CD4-positive, alpha-beta T cell (primary cell): ENCODE measurements around the gene CHI3L2. TPM values are rescaled to one million over a fixed set of nuclear protein-coding genes. Genes with fewer than 3 reads are reported as not detected.
A peak's percentile ranks its signal among the peaks of the same experiment; 100 is the strongest.
"Not testable (repeated sequence)": the region's sequence is repeated elsewhere in the genome, so short reads cannot be mapped to it uniquely, and the experiment has no call there.

ENCODE experiments used
- ATAC-seq: fragments of 200-7000 bp; cut with Tn5 transposase; one replicate; pipeline ENCODE4 v1.10.0; 2022; ENCODE audit warnings: mild to moderate bottlenecking; ENCODE audit not compliant: poor library complexity
- CTCF ChIA-PET: fragments of 350-600 bp; sonication (Branson Sonifier 250); formaldehyde crosslinking; loops from one replicate; lab custom pipeline; 2021; ENCODE audit warnings: antibody characterized with exemption, inconsistent platforms; lab: Charles Lee
- POLR2A ChIA-PET: fragments of 350-600 bp; sonication (Branson Sonifier 250); formaldehyde crosslinking; loops from one replicate; lab custom pipeline; 2021; ENCODE audit warnings: antibody characterized with exemption, inconsistent platforms; lab: Charles Lee
- DNase-seq, 14 experiments: peaks; one replicate each; pipeline ENCODE4 v3.0.0-alpha.2; 2013 to 2020; ENCODE audit warnings: mixed read lengths in 2 of 14
- H3K27ac ChIP-seq, 2 donors: one replicate each; pipeline versions ENCODE4 v1.5.1 to v1.7.0; 2013; ENCODE audit warnings: low read length in 2 of 2, low read depth in 1 of 2, mild to moderate bottlenecking in 1 of 2
- H3K27me3 ChIP-seq, 2 experiments: 1 replicate in 1 of 2; 2 replicates in 1 of 2; pipeline versions ENCODE4 v1.6.1 to v1.7.0; 2013; ENCODE audit warnings: low read length in 2 of 2, control low read depth in 1 of 2, mild to moderate bottlenecking in 1 of 2, moderate library complexity in 1 of 2; ENCODE audit not compliant: insufficient read depth in 2 of 2, control insufficient read depth in 1 of 2
- H3K36me3 ChIP-seq: one replicate; pipeline ENCODE4 v1.6.1; 2013; ENCODE audit warnings: low read length, control low read depth; ENCODE audit not compliant: insufficient read depth
- H3K4me1 ChIP-seq: one replicate; pipeline ENCODE4 v1.6.1; 2013; ENCODE audit warnings: low read length, control low read depth; ENCODE audit not compliant: insufficient read depth
- H3K4me3 ChIP-seq: one replicate; pipeline ENCODE4 v1.5.1; 2013; ENCODE audit warnings: mild to moderate bottlenecking, low read length, moderate library complexity
- H3K9me3 ChIP-seq, 2 experiments: 1 replicate in 1 of 2; 2 replicates in 1 of 2; pipeline versions ENCODE4 v1.6.1 to v1.7.0; 2013; ENCODE audit warnings: low read length in 2 of 2, mild to moderate bottlenecking in 2 of 2, control low read depth in 1 of 2, moderate library complexity in 1 of 2; ENCODE audit not compliant: control insufficient read depth in 1 of 2, insufficient read depth in 1 of 2
- H3K27ac Mint-ChIP-seq: one replicate; pipeline ENCODE4 v1.8.0; 2020; ENCODE audit warnings: mixed read lengths
- H3K27me3 Mint-ChIP-seq: one replicate; pipeline ENCODE4 v1.8.0; 2021; ENCODE audit warnings: mixed read lengths
- H3K36me3 Mint-ChIP-seq: one replicate; pipeline ENCODE4 v1.8.0; 2021; ENCODE audit warnings: low read depth, mixed read lengths
- H3K4me1 Mint-ChIP-seq: one replicate; pipeline ENCODE4 v1.8.0; 2021; ENCODE audit warnings: low read depth, mixed read lengths
- H3K4me3 Mint-ChIP-seq: one replicate; pipeline ENCODE4 v1.8.0; 2020; ENCODE audit warnings: mild to moderate bottlenecking, mixed read lengths
- H3K9me3 Mint-ChIP-seq: one replicate; pipeline ENCODE4 v1.8.0; 2020; ENCODE audit warnings: mixed read lengths
- CTCF ChIP-seq: fragments of 200-600 bp; IDR thresholded peaks from one replicate; pipeline ENCODE4 v1.8.0; 2022; ENCODE audit warnings: antibody characterized with exemption, mild to moderate bottlenecking
- intact Hi-C, 2 experiments: fragments of 100-400 bp; cut with DNase I in 1 of 2; cut with micrococcal nuclease in 1 of 2; formaldehyde crosslinking; loops; one replicate each; pipeline versions ENCODE4 v1.15.1 to v1.9.0; 2023 to 2025; cut with DNase I, micrococcal nuclease
- total RNA-seq, 174 experiments: library from RNA in 2 of 174; stranded (reverse) in 2 of 174; gene quantifications; one replicate each; pipeline ENCODE4 v1.2.3 and lab custom pipeline; 2021 to 2026

CHI3L2 gene
- total RNA-seq, 2 experiments from 2014 or later, result 13.9 to 15.7 TPM

- peaks cover 23% of the 10 kb centered on the region for H3K36me3 Mint-ChIP-seq
- H3K9me3 Mint-ChIP-seq, result peaks cover 13% of the 10 kb centered on the region
- peaks cover 5% of the 10 kb centered on the region for H3K27me3 Mint-ChIP-seq
- Histone ChIP-seq H3K4me1 (peaks cover 69% of the 10 kb centered on the region), H3K4me3 (no peak overlapping the region), H3K9me3 (no peaks in the 10 kb centered on the region), H3K27me3 (no peaks in the 10 kb centered on the region), H3K36me3 (no peaks in the 10 kb centered on the region), H3K27ac (peak overlapping the region; percentile 76 to 88)
- CTCF ChIA-PET, result interaction anchor here (1.1 to 10.9 kb wide), 2 partner anchors 8 to 15 kb away, joined by 4 to 135 read pairs; partner anchors contain the start of gene DENND2D
- H3K4me1 Mint-ChIP-seq, result peaks cover 94% of the 10 kb centered on the region
- no peak for TF ChIP-seq CTCF
- H3K4me3 Mint-ChIP-seq, result peak overlapping the region; percentile 80
- ATAC-seq (no peak), DNase-seq (peak in 1 of 14 experiments; percentile 12)
- POLR2A ChIA-PET, result interaction anchor here (0.8 to 22.0 kb wide), 11 partner anchors 7 to 427 kb away, joined by 3 to 756 read pairs (median 12); partner anchors contain the start of genes CEPT1, CHI3L2, DENND2D and DRAM2
- intact Hi-C loops, result loop anchor here in 1 of 2 experiments (10.0 kb wide), 1 partner anchor 401 kb away; the partner anchor contains the start of gene RAP1A
- peak overlapping the region; percentile 98 for H3K27ac Mint-ChIP-seq
Measured at GRCh38 chr1:111214074-111214801, 13.3 kb upstream of the CHI3L2 start.

GRCh38 chr1:111214884-111215283 lies 12.6 kb upstream of the CHI3L2 start:
- ChIA-PET POLR2A (interaction anchor here (0.8 to 22.0 kb wide), 14 partner anchors 8 to 428 kb away, joined by 3 to 756 read pairs (median 7); partner anchors contain the start of genes CD53, CEPT1, CHI3L2 and DENND2D), CTCF (interaction anchor here (1.1 to 10.9 kb wide), 4 partner anchors 8 to 16 kb away, joined by 4 to 135 read pairs (median 7); partner anchors contain the start of gene DENND2D)
- peaks cover 76% of the 10 kb centered on the region for H3K4me1 ChIP-seq
- peaks cover 94% of the 10 kb centered on the region for H3K4me1 Mint-ChIP-seq
- no peaks in the 10 kb centered on the region for H3K27me3 ChIP-seq
- peak in 11 of 14 experiments; percentile 37 to 69 (median 54) for DNase-seq
- no peak for TF ChIP-seq CTCF
- H3K27me3 Mint-ChIP-seq, result peaks cover 5% of the 10 kb centered on the region
- ATAC-seq, result peak; percentile 44
- peak overlapping the region; percentile 80 for H3K4me3 Mint-ChIP-seq
- H3K27ac Mint-ChIP-seq, result peak overlapping the region; percentile 98
- H3K36me3 Mint-ChIP-seq, result peaks cover 26% of the 10 kb centered on the region
- no peak overlapping the region for H3K4me3 ChIP-seq
- H3K36me3 ChIP-seq, result no peaks in the 10 kb centered on the region
- peaks cover 13% of the 10 kb centered on the region for H3K9me3 Mint-ChIP-seq
- peak overlapping the region; percentile 76 to 88 for H3K27ac ChIP-seq
- no peaks in the 10 kb centered on the region for H3K9me3 ChIP-seq
- intact Hi-C loops, result loop anchor here (5.0 to 10.0 kb wide), 4 partner anchors 73 to 400 kb away; partner anchors contain the start of genes CEPT1 (in 1 of the 2), DRAM2 (in 1 of the 2), LRIF1 (in 1 of the 2) and RAP1A (in 1 of the 2)

- DNase-seq, H3K36me3 ChIP-seq, H3K27me3 Mint-ChIP-seq, H3K9me3 ChIP-seq, ATAC-seq, H3K27me3 ChIP-seq: not testable (repeated sequence)
- POLR2A ChIA-PET, result interaction anchor here (0.6 to 22.0 kb wide), 19 partner anchors 8 to 543 kb away, joined by 3 to 756 read pairs (median 4); partner anchors contain the start of genes CD53, CEPT1, CHI3L2 and DENND2D
- CTCF ChIA-PET, result interaction anchor here (0.6 to 10.9 kb wide), 4 partner anchors 8 to 411 kb away, joined by 3 to 135 read pairs (median 7); partner anchors contain the start of gene DENND2D
- peaks cover 13% of the 10 kb centered on the region for H3K9me3 Mint-ChIP-seq
- peak overlapping the region; percentile 76 to 88 for H3K27ac ChIP-seq
- peaks cover 26% of the 10 kb centered on the region for H3K36me3 Mint-ChIP-seq
- H3K4me3 ChIP-seq, result peak overlapping the region; percentile 15
- H3K27ac Mint-ChIP-seq, result peak overlapping the region; percentile 98
- peak overlapping the region; percentile 80 for H3K4me3 Mint-ChIP-seq
- peaks cover 80% of the 10 kb centered on the region for H3K4me1 ChIP-seq
- intact Hi-C loops, result loop anchor here (5.0 to 10.0 kb wide), 4 partner anchors 73 to 400 kb away; partner anchors contain the start of genes CEPT1 (in 1 of the 2), DRAM2 (in 1 of the 2), LRIF1 (in 1 of the 2) and RAP1A (in 1 of the 2)
- peaks cover 94% of the 10 kb centered on the region for H3K4me1 Mint-ChIP-seq
Measured at GRCh38 chr1:111215285-111215684, 12.2 kb upstream of the CHI3L2 start.
